BLaER1 (cell line): Measurements from ENCODE around the gene SP140.
"Not testable (repeated sequence)": the region's sequence is repeated elsewhere in the genome, so short reads cannot be mapped to it uniquely, and the experiment has no call there.

Experiments used
- H3K27ac ChIP-seq: shearing (Covaris generic); formaldehyde crosslinking; 2 replicates; pipeline ENCODE4 v1.8.1; 2022
- H3K27me3 ChIP-seq: shearing (Covaris generic); formaldehyde crosslinking; 2 replicates; pipeline ENCODE4 v1.8.1; 2022
- H3K36me3 ChIP-seq: shearing (Covaris generic); formaldehyde crosslinking; 2 replicates; pipeline ENCODE4 v1.8.1; 2022
- H3K4me1 ChIP-seq: shearing (Covaris generic); formaldehyde crosslinking; 2 replicates; pipeline ENCODE4 v1.8.1; 2022
- H3K4me2 ChIP-seq: shearing (Covaris generic); formaldehyde crosslinking; 2 replicates; pipeline ENCODE4 v1.8.1; 2022
- H3K4me3 ChIP-seq: shearing (Covaris generic); formaldehyde crosslinking; 2 replicates; pipeline ENCODE4 v1.8.1; 2022
- H3K9ac ChIP-seq: shearing (Covaris generic); formaldehyde crosslinking; 2 replicates; pipeline ENCODE4 v1.8.1; 2022
- H3K9me3 ChIP-seq: shearing (Covaris generic); formaldehyde crosslinking; 2 replicates; pipeline ENCODE4 v1.8.1; 2022
- H4K20me1 ChIP-seq: shearing (Covaris generic); formaldehyde crosslinking; 2 replicates; pipeline ENCODE4 v1.8.1; 2022
- Cebpa-rat ChIP-seq: shearing (Covaris generic); IDR thresholded peaks from 2 replicates; pipeline ENCODE4 v1.8.1; 2022

Gene SP140

DNA sequence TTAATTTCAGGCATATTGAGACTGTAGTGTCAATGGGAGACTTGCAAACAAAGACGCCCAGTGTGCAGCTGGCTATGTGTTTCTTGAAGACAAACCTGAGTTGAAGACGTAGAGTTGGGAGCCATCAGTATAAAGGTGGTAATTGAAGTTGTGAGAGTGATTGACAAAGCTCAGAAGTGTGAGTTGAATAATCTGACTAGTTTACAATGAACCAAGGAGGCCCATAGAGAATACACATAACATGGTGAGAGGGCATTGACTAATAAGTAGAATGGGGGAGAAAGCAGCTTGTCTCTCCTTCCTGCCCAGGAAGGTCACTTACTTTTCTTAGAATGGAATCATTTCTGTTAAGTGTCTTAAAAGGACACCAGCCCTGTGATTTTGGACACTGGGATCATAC is 19.8 kb upstream of the SP140 start:
- H3K9me3 ChIP-seq: no peaks in the 10 kb centered on the region
- H3K4me3 ChIP-seq: no peak overlapping the region
- peaks cover 72% of the 10 kb centered on the region for H3K36me3 ChIP-seq
- no peaks in the 10 kb centered on the region for H4K20me1 ChIP-seq
- H3K4me2 ChIP-seq: peak overlapping the region; percentile 63; the same call in 1 of the 2 replicates
- H3K27me3 ChIP-seq: no peaks in the 10 kb centered on the region
- TF ChIP-seq Cebpa-rat: no peak
- H3K4me1 ChIP-seq: peaks cover 38% of the 10 kb centered on the region
- H3K9ac ChIP-seq: no peak overlapping the region
- peak overlapping the region; percentile 35; the same call in 1 of the 2 replicates for H3K27ac ChIP-seq

DNA sequence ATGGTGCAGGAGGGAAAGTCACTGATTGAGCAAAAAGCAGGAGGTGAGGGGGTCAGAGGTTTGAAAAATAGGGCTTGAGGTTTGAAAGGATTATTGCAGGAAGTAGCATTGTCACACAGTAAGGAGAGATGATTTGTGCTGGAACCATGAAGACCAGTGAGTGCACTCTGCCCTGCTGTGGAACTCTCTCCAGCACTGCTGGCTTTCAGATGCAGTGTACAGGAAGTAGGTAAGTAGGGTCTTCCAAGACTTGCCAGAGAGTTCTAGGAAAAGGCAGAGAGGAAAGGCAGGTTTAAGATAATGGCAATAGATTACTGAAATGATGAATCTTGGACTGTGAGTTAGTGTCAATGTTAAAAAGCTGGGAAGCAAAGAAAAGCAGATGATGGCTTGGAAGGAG is 17.0 kb upstream of the SP140 start:
- peaks cover 82% of the 10 kb centered on the region for H3K36me3 ChIP-seq
- no peak overlapping the region for H3K4me2 ChIP-seq
- H3K27me3 ChIP-seq: no peaks in the 10 kb centered on the region
- no peak overlapping the region for H3K4me3 ChIP-seq
- H3K4me1 ChIP-seq: peaks cover 43% of the 10 kb centered on the region
- no peak for TF ChIP-seq Cebpa-rat
- H3K9me3 ChIP-seq: no peaks in the 10 kb centered on the region
- no peak overlapping the region for H3K27ac ChIP-seq
- no peak overlapping the region for H3K9ac ChIP-seq
- H4K20me1 ChIP-seq: no peaks in the 10 kb centered on the region

GRCh38 chr2:230209422-230210051 is 16.0 kb upstream of the SP140 start:
- H3K27me3 ChIP-seq: no peaks in the 10 kb centered on the region
- H3K4me1 ChIP-seq: peaks cover 43% of the 10 kb centered on the region
- no peak for TF ChIP-seq Cebpa-rat
- no peaks in the 10 kb centered on the region for H4K20me1 ChIP-seq
- H3K27ac ChIP-seq: peak overlapping the region; percentile 69
- peak overlapping the region; percentile 77 for H3K4me2 ChIP-seq
- H3K9ac ChIP-seq: peak overlapping the region; percentile 67
- H3K4me3 ChIP-seq: peak overlapping the region; percentile 26; the same call in 1 of the 2 replicates
- no peaks in the 10 kb centered on the region for H3K9me3 ChIP-seq
- peaks cover 87% of the 10 kb centered on the region for H3K36me3 ChIP-seq

- no peak overlapping the region for H3K4me2 ChIP-seq
- H3K4me3 ChIP-seq: no peak overlapping the region
- TF ChIP-seq Cebpa-rat: no peak
- no peak overlapping the region for H3K27ac ChIP-seq
- H3K27me3 ChIP-seq: no peaks in the 10 kb centered on the region
- no peaks in the 10 kb centered on the region for H3K9me3 ChIP-seq
- peaks cover 59% of the 10 kb centered on the region for H3K36me3 ChIP-seq
- no peak overlapping the region for H3K9ac ChIP-seq
- no peaks in the 10 kb centered on the region for H4K20me1 ChIP-seq
- H3K4me1 ChIP-seq: peaks cover 31% of the 10 kb centered on the region
These were observed 9.0 kb upstream of the SP140 start for GRCh38 chr2:230216489-230216888.

DNA sequence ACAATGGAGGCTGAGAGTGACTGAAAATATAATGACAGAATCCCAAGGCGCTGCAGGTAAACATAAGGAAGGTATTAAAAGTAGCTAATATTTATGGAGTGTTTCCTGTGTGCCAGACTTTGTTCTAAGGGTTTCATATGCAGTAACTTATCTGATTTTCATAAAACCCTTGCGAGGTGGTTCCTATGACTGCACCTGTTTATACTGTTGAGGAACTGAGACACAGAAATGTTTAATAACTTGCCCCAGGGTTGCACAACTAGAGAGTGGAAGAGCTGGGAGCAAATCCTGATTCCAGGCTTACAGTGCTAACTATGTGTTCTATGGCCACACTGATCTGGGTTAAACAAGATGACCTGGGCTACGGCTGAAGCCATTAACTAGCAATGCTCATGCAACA is 8.1 kb upstream of the SP140 start:
- peak overlapping the region; percentile 87; the same call in 1 of the 2 replicates for H3K4me2 ChIP-seq
- no peak overlapping the region for H3K4me3 ChIP-seq
- H3K4me1 ChIP-seq: peaks cover 36% of the 10 kb centered on the region
- H3K27me3 ChIP-seq: no peaks in the 10 kb centered on the region
- H4K20me1 ChIP-seq: no peaks in the 10 kb centered on the region
- H3K9me3 ChIP-seq: no peaks in the 10 kb centered on the region
- no peak overlapping the region for H3K27ac ChIP-seq
- no peak overlapping the region for H3K9ac ChIP-seq
- H3K36me3 ChIP-seq: peaks cover 50% of the 10 kb centered on the region
- no peak for TF ChIP-seq Cebpa-rat

DNA sequence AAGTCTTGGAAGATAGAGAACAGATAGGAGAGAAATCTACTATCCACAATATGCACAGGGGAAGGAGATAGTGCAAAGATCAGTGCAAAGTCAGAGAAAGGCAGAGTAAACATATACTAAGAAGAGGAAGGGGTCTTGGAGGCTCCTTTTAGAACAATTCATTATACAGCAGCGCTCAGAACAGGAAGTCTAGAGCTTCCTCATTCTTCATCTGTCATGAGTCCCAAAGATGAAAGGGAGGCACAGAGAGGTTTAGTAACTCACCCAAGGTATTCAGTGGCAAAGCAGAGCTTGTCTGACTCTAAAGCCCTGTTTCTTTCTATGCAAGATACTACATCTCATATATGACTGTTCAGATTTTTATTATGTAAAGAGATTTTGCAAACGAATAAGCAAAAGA is 7.1 kb upstream of the SP140 start:
- peak overlapping the region; percentile 87 for H3K4me2 ChIP-seq
- H3K27ac ChIP-seq: no peak overlapping the region
- H3K9ac ChIP-seq: no peak overlapping the region
- no peaks in the 10 kb centered on the region for H4K20me1 ChIP-seq
- H3K9me3 ChIP-seq: no peaks in the 10 kb centered on the region
- no peaks in the 10 kb centered on the region for H3K27me3 ChIP-seq
- peaks cover 36% of the 10 kb centered on the region for H3K4me1 ChIP-seq
- H3K4me3 ChIP-seq: peak overlapping the region; percentile 73
- TF ChIP-seq Cebpa-rat: no peak
- peaks cover 40% of the 10 kb centered on the region for H3K36me3 ChIP-seq

- H3K27ac ChIP-seq: peak within 1 kb of the TSS; percentile 80
- peak within 1 kb of the TSS; percentile 74 for H3K9ac ChIP-seq
- H3K4me2 ChIP-seq: peak within 1 kb of the TSS; percentile 87
- H3K4me1 ChIP-seq: peaks cover 36% of the 10 kb centered on the region
- H3K4me3 ChIP-seq: peak within 1 kb of the TSS; percentile 73
- H4K20me1 ChIP-seq: no peaks in the 10 kb centered on the region
- no peaks in the 10 kb centered on the region for H3K27me3 ChIP-seq
- H3K36me3 ChIP-seq: peaks cover 27% of the 10 kb centered on the region
- H3K9me3 ChIP-seq: no peaks in the 10 kb centered on the region
- no peak for TF ChIP-seq Cebpa-rat
These were observed 5.9 kb upstream of the SP140 start, which contains the start of gene SP110 for GRCh38 chr2:230219419-230220331. TSS of gene SP110 (minus strand) at chr2:230219984. CDS start at chr2:230216927, 3,057 bp downstream.

DNA sequence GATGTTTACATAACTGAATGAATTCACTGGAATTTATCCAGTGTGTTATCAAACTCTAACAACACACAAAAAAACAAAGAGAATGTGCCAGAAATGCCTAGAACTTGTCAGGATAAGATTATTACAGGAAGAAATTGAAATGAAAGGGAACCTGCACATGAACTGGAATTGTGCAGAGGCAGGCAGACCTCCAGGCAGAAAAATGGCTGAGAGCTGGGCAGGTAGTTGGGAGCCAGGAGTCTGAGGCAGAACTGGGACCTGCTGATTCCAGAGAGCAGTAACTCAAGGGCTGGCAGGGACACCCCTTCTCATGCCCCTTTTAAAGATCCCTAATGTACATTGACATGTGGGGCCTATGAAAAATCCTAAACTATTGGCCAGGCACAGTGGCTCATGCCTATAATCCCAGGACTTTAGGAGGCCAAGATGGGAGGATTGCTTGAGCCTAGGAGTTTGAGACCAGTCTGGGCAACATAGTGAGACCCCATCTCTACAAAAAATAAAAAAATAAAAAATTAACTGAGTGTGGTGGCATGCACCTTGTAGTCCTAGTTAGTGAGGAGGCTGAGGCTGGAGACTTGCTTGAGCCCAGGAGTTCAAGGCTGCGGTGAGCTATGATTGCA is 5.1 kb upstream of the SP140 start:
- no peaks in the 10 kb centered on the region for H3K27me3 ChIP-seq
- no peak for TF ChIP-seq Cebpa-rat

GRCh38 chr2:230221493-230221892 is 4.0 kb upstream of the SP140 start:
- H4K20me1 ChIP-seq: no peaks in the 10 kb centered on the region
- no peak overlapping the region for H3K4me3 ChIP-seq
- no peaks in the 10 kb centered on the region for H3K9me3 ChIP-seq
- peak overlapping the region; percentile 2; the same call in 1 of the 2 replicates for H3K4me2 ChIP-seq
- H3K9ac ChIP-seq: no peak overlapping the region
- no peaks in the 10 kb centered on the region for H3K27me3 ChIP-seq
- H3K27ac ChIP-seq: no peak overlapping the region
- H3K4me1 ChIP-seq: peaks cover 36% of the 10 kb centered on the region
- peaks cover 9% of the 10 kb centered on the region for H3K36me3 ChIP-seq
- no peak for TF ChIP-seq Cebpa-rat

More for the DNA sequence above, 5.1 kb upstream of the SP140 start:
- Histone ChIP-seq H3K9me3 (no peaks in the 10 kb centered on the region), H4K20me1 (no peaks in the 10 kb centered on the region), H3K4me2 (peak overlapping the region; percentile 87), H3K4me3 (peak overlapping the region; percentile 73), H3K9ac (peak overlapping the region; percentile 74), H3K27ac (peak overlapping the region; percentile 80), H3K4me1 (peaks cover 36% of the 10 kb centered on the region), H3K36me3 (peaks cover 19% of the 10 kb centered on the region)

DNA sequence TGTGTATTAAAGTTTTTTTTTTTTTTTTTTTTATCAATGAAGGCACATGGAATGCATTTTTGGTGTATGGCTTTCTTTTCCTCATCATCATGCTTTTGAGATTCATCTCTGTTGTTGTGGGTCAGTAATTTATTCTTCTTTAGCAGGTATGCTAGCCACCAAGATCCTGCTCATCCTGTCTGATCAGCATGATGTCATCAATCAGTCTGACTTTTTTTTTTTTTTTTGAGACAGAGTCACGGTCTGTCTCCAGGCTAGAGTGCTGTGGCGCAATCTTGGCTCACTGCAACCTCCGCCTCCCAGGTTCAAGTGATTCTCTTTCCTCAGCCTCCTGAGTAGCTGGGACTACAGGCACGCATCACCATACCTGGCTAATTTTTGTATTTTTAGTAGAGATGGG is 2.7 kb upstream of the SP140 start:
- H3K4me2 ChIP-seq: not testable (repeated sequence)

More for the DNA sequence above, 2.7 kb upstream of the SP140 start:
- not testable (repeated sequence) for H3K27me3 ChIP-seq, H4K20me1 ChIP-seq, H3K27ac ChIP-seq, H3K36me3 ChIP-seq, H3K4me3 ChIP-seq, H3K9me3 ChIP-seq, H3K9ac ChIP-seq
- H3K4me1 ChIP-seq: peaks cover 30% of the 10 kb centered on the region
